ENCODE results near the gene SOX6. TPM values are rescaled to one million over a fixed set of nuclear protein-coding genes. Genes with fewer than 3 reads are reported as not detected.

SOX6 gene
- total RNA-seq, 2 donors from 2014 or later, result 3.1 to 15.5 TPM

- intact Hi-C loops (cut with DNase I), result loop anchor here (2.0 kb wide), 1 partner anchor 17 kb away; no protein-coding TSS in a partner anchor
- no peak for TF ChIP-seq POLR2A (IDR thresholded peaks at IDR 0.05)
- TF ChIP-seq CTCF (IDR thresholded peaks at IDR 0.05), result no peak
- no peak for TF ChIP-seq POLR2AphosphoS5 (IDR thresholded peaks at IDR 0.05)
- WGBS, result 76% methylated on average over 2 of the region's 2 CpGs
- Histone ChIP-seq H3K27me3 (replicated peaks; ENCODE audit: insufficient read depth) (no peaks in the 10 kb centered on the region), H3K4me3 (no peak overlapping the region), H3K36me3 (no peaks in the 10 kb centered on the region), H3K9me3 (no peaks in the 10 kb centered on the region), H3K4me1 (replicated peaks) (no peaks in the 10 kb centered on the region), H3K27ac (no peak overlapping the region)
- no peak for DNase-seq (ENCODE audit: low spot score)
Observed at GRCh38 chr11:16099343-16099900, 256.9 kb downstream of the SOX6 start.

GRCh38 chr11:16098526-16099205 lies 257.7 kb downstream of the SOX6 start:
- no peak for TF ChIP-seq POLR2A (IDR thresholded peaks at IDR 0.05)
- intact Hi-C loops (cut with DNase I), result loop anchor here (2.0 kb wide), 1 partner anchor 16 kb away; no protein-coding TSS in a partner anchor
- no peak overlapping the region for H3K27ac ChIP-seq
- no peak overlapping the region for H3K4me3 ChIP-seq
- DNase-seq (ENCODE audit: low spot score), result no peak
- H3K36me3 ChIP-seq, result no peaks in the 10 kb centered on the region
- H3K9me3 ChIP-seq, result no peaks in the 10 kb centered on the region
- 45% methylated on average over 3 of the region's 3 CpGs for WGBS
- no peaks in the 10 kb centered on the region for H3K4me1 ChIP-seq (replicated peaks)
- H3K27me3 ChIP-seq (replicated peaks; ENCODE audit: insufficient read depth), result no peaks in the 10 kb centered on the region

- TF ChIP-seq POLR2AphosphoS5 (IDR thresholded peaks at IDR 0.05) (peak; percentile 81), POLR2A (IDR thresholded peaks at IDR 0.05) (no peak)
- Histone ChIP-seq H3K4me3 (no peak overlapping the region), H3K27ac (no peak overlapping the region), H3K9me3 (no peaks in the 10 kb centered on the region), H3K4me1 (replicated peaks) (no peaks in the 10 kb centered on the region), H3K36me3 (no peaks in the 10 kb centered on the region), H3K27me3 (replicated peaks; ENCODE audit: insufficient read depth) (no peaks in the 10 kb centered on the region)
- intact Hi-C loops (cut with DNase I), result no loop called here
- peak; percentile 48 for DNase-seq (ENCODE audit: low spot score)
- 32% methylated on average over 2 of the region's 2 CpGs for WGBS
Observed at GRCh38 chr11:16097543-16097942, 258.8 kb downstream of the SOX6 start.

DNA sequence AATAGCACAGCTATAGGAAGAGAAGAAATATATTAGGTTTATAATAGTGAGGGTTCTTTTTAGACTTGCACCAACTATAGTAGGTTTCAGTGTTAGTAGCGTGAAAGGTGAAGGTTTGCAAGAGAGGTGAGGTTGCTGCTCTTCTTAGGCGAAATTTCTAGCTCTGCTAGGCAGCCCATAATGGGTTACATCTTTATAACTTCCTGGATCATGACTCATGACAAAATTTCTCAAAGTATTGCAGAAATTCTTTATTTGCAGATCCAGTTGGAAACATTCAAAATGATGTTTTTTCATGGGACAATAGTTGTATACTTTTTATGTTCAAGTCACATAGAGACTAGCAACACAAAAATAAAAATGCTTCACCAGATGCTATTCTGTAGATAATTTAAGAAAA lies 260.0 kb downstream of the SOX6 start:
- no peak for DNase-seq (ENCODE audit: low spot score)
- Histone ChIP-seq H3K27me3 (replicated peaks; ENCODE audit: insufficient read depth) (no peaks in the 10 kb centered on the region), H3K36me3 (no peaks in the 10 kb centered on the region), H3K4me1 (replicated peaks) (no peaks in the 10 kb centered on the region), H3K27ac (no peak overlapping the region), H3K4me3 (no peak overlapping the region), H3K9me3 (no peaks in the 10 kb centered on the region)
- intact Hi-C loops (cut with DNase I), result no loop called here
- WGBS, result 90% methylated on average over 2 of the region's 2 CpGs
- TF ChIP-seq POLR2A (IDR thresholded peaks at IDR 0.05) (no peak), POLR2AphosphoS5 (IDR thresholded peaks at IDR 0.05) (no peak), CTCF (IDR thresholded peaks at IDR 0.05) (no peak)

GRCh38 chr11:16095756-16096155 lies 260.6 kb downstream of the SOX6 start:
- Histone ChIP-seq H3K4me3 (no peak overlapping the region), H3K27ac (no peak overlapping the region), H3K27me3 (replicated peaks; ENCODE audit: insufficient read depth) (no peaks in the 10 kb centered on the region), H3K4me1 (replicated peaks) (no peaks in the 10 kb centered on the region), H3K36me3 (no peaks in the 10 kb centered on the region), H3K9me3 (no peaks in the 10 kb centered on the region)
- DNase-seq (ENCODE audit: low spot score), result no peak
- intact Hi-C loops (cut with DNase I), result no loop called here
- TF ChIP-seq POLR2A (IDR thresholded peaks at IDR 0.05), result no peak
- TF ChIP-seq CTCF (IDR thresholded peaks at IDR 0.05), result no peak
- TF ChIP-seq POLR2AphosphoS5 (IDR thresholded peaks at IDR 0.05), result no peak
- 85% methylated on average over 1 of the region's 1 CpG for WGBS

Measured in prostate gland (tissue), 2 donors.